PFSK-1 (cell line): ENCODE data around the gene ANKRD33B.

Source experiments
- FOXP2 ChIP-seq: optimal IDR thresholded peaks from 2 replicates; pipeline ENCODE3; 2011; ENCODE audit warnings: borderline replicate concordance, control low read depth, inconsistent platforms; ENCODE audit not compliant: insufficient read depth; ENCODE audit errors: extremely low read length, extremely low read depth
- POLR2AphosphoS5 ChIP-seq: IDR thresholded peaks from 2 replicates; pipeline ENCODE4 v1.6.1; 2012; ENCODE audit warnings: low read depth, mild to moderate bottlenecking, control low read depth, low read length, moderate library complexity
- REST ChIP-seq, 2 experiments: IDR thresholded peaks; 2 replicates each; pipeline versions ENCODE4 v1.6.1 to v1.8.0; 2011 to 2012; ENCODE audit warnings: low read depth in 2 of 2, low read length in 2 of 2, control low read depth in 1 of 2, inconsistent platforms in 1 of 2, mild to moderate bottlenecking in 1 of 2, moderate library complexity in 1 of 2; ENCODE audit not compliant: insufficient read depth in 1 of 2
- SIN3A ChIP-seq: IDR thresholded peaks from 2 replicates; pipeline ENCODE4 v1.6.1; 2012; ENCODE audit warnings: mild to moderate bottlenecking, low read length, moderate library complexity, borderline replicate concordance; ENCODE audit not compliant: insufficient read depth
- TAF1 ChIP-seq: IDR thresholded peaks from 2 replicates; pipeline ENCODE4 v1.6.1; 2012; ENCODE audit warnings: low read length, control low read depth, borderline replicate concordance; ENCODE audit not compliant: insufficient read depth

ANKRD33B gene

GRCh38 chr5:10537624-10538023 is 26.2 kb upstream of the ANKRD33B start:
- TF ChIP-seq REST (IDR thresholded peaks at IDR 0.05; ENCODE audit: insufficient read depth in 1 of 2, low read depth in 2 of 2, low read length in 2 of 2) (no peak), FOXP2 (no peak), SIN3A (no peak), TAF1 (no peak), POLR2AphosphoS5 (no peak)

- TF ChIP-seq REST (IDR thresholded peaks at IDR 0.05; ENCODE audit: insufficient read depth in 1 of 2, low read depth in 2 of 2, low read length in 2 of 2), result no peak
- TF ChIP-seq TAF1, result no peak
- TF ChIP-seq SIN3A, result no peak
These were observed 25.6 kb upstream of the ANKRD33B start for GRCh38 chr5:10538103-10538788.

- TF ChIP-seq FOXP2, result no peak
- no peak for TF ChIP-seq TAF1
- no peak for TF ChIP-seq POLR2AphosphoS5
- TF ChIP-seq SIN3A, result no peak
These were observed 24.8 kb upstream of the ANKRD33B start for GRCh38 chr5:10538789-10539686.

GRCh38 chr5:10539687-10539998 is 24.2 kb upstream of the ANKRD33B start:
- no peak for TF ChIP-seq FOXP2
- TF ChIP-seq SIN3A, result no peak
- TF ChIP-seq REST (IDR thresholded peaks at IDR 0.05; ENCODE audit: insufficient read depth in 1 of 2, low read depth in 2 of 2, low read length in 2 of 2), result no peak
- no peak for TF ChIP-seq TAF1
- no peak for TF ChIP-seq POLR2AphosphoS5

GRCh38 chr5:10540036-10540544 is 23.8 kb upstream of the ANKRD33B start:
- TF ChIP-seq TAF1 (no peak), POLR2AphosphoS5 (no peak), FOXP2 (no peak), REST (IDR thresholded peaks at IDR 0.05; ENCODE audit: insufficient read depth in 1 of 2, low read depth in 2 of 2, low read length in 2 of 2) (no peak), SIN3A (no peak)
